HG03571 (cell line): ENCODE data around the gene PEMT.

ENCODE experiments used
- ATAC-seq: cut with Tn5 transposase; IDR thresholded peaks from one replicate; pipeline ENCODE4 v1.9.1; 2021; ENCODE audit not compliant: unreplicated experiment

PEMT gene

GRCh38 chr17:17570798-17571716 lies 20.5 kb downstream of the PEMT start:
- ATAC-seq, result no peak

- no peak for ATAC-seq
Observed at GRCh38 chr17:17570140-17570797, 21.2 kb downstream of the PEMT start.

- no peak for ATAC-seq
Observed at GRCh38 chr17:17569691-17570090, 21.8 kb downstream of the PEMT start.

DNA sequence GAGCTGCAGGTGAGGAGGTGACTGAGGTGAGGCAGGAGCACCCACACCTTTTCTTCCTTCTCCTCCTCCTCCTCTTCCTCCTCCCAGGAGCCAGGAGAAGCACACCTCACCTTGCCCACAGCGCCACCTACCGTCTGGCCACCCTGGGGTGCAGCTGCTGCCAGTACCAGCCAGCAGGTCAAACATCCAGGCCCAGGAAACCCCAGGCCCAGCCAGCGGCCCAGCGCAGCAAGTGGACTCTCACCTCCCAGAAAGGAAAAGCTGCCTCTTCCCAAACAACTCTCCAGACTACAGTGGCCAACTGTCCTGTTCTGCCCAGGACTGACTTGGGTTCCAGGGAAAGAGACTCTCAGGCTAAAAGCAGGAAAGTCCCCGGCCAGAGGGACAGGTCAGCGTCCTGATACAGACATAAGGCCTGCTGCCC lies 22.7 kb downstream of the PEMT start:
- no peak for ATAC-seq

DNA sequence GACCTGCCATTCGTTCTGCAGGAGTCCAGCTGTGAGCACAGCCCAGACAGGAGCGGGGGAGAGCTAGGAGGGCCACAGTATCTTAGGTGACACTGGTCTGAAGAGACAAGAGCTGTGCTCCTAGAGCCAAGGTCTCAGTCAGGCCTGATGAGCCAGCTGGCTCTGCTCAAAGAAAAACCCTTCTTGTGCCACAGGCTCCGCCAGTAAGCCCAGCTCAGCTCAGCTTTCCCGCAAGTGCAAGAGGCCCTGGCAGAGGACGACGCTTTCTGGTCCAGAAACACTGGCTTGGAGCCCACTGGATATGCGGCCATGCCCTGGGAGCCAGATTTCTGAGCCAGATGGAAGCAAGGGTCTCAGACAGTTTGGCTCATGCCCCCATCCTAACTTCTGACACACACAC lies 23.9 kb downstream of the PEMT start:
- no peak for ATAC-seq

GRCh38 chr17:17566896-17567513 lies 24.5 kb downstream of the PEMT start:
- ATAC-seq, result no peak

GRCh38 chr17:17565471-17566339 lies 25.8 kb downstream of the PEMT start:
- no peak for ATAC-seq

GRCh38 chr17:17564896-17565295 lies 26.6 kb downstream of the PEMT start:
- no peak for ATAC-seq

GRCh38 chr17:17564323-17564722 lies 27.2 kb downstream of the PEMT start:
- no peak for ATAC-seq

DNA sequence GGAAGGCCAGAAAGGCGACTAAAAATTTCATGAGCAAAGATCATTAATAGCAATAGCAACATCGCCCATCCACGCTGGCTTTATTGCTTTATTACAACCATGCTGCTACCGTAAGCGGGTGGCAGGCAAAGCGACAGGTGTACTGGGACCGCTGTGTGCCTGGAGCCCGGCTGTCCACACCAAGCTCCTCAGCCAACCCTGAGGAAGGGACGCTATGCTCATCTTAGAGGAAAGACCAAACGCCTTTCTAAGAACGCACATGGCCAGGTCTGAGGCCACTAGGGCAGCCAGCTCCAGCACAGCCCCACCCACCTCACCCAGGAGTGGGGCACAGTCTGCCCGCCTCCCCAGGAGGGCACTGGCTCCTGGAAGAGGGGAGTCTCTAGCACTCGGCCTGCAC lies 28.0 kb downstream of the PEMT start:
- ATAC-seq, result no peak

DNA sequence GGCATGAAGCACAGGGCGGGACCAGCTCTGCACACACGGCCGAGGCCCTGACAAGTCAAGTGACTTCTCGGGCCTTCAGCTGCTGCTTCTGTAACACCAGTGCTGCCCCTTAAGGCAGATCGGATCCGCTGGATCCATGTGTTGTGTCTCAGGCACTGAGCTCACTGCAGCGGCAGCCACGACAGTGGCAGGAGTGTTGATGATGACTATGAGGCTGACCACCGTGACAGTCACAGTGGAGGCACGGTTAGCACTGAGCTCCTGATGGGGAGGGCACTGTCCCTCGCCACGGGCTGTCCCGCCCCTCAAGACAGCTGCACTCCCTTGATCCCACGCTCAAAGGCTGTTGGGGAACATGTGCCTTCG lies 29.4 kb downstream of the PEMT start:
- no peak for ATAC-seq

DNA sequence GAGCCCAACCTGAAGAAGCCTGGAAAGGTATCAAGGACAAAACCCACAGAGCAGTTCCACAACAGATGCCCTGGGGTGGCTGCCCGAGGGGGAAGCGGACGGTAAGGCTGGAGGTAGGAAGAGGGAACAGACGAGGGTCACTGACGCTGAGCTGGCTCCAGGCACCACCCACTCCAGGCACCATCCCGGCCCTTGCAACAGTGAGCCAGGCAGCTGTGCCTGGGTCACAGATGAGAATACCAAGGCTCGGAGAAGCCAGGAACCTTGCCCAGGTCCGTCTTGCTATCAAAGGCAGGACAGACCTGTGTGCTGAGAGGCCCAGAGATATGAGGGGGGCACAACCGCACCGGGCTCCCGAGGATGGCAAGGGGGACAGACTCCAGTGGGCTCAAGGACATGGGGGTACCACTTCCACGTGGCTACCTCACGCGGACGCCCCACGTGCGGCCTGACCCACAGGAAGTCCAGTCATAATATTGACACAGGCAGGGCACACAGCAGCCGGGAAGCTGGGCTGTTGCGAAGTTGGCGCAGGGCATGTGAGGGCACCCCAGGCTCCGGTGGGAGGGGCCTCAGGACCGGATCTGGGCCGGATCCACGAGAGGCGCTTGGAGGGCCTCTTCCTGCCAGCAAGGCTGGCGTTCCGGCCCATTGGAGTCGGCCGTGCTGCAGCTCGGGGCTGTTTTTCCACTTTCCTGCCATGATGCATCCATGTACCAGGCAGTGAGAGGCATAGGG lies 29.9 kb downstream of the PEMT start:
- no peak for ATAC-seq

GRCh38 chr17:17560975-17561374 lies 30.5 kb downstream of the PEMT start:
- no peak for ATAC-seq

GRCh38 chr17:17560167-17560566 lies 31.3 kb downstream of the PEMT start:
- no peak for ATAC-seq

- no peak for ATAC-seq
Observed at GRCh38 chr17:17559164-17559563, 32.3 kb downstream of the PEMT start.

DNA sequence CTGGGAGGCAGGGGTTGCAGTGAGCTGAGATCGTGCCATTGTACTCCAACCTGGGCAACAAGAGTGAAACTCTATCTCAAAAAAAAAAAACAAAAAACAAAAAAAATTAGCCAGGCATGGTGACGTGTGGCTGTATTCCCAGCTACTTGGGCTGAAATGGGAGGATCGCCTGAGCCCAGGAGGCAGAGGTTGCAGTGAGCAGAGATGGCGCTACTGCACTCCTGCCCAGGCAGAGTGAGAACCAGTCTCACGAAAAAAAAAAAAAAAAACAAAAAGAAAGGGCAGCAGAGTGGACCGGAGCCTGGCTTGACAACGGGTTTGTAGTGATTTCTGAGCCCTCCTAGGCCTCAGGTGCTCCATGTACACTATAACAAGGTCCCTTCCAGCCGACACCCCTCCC lies 33.1 kb downstream of the PEMT start:
- ATAC-seq, result no peak

DNA sequence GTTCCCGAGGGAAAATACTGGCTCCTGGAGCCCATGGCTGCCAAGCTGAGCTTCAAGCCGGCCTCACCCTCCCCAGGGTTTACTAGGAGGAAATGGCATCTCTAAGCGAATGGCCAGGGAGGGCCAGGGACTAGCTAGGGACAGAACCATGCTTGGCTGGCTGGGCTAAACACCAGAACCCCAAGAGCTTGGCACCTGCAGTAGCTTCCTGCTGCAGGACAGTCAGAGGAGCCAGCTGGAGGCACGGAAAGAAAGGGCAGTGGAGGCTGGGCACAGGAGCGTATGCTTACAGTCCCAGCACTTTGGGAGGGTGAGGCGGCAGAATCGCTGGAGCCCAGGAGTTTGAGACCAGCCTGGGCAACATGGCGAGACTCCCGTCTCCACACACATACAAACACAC lies 33.7 kb downstream of the PEMT start:
- no peak for ATAC-seq

- ATAC-seq, result no peak
Observed at GRCh38 chr17:17556671-17557070, 34.8 kb downstream of the PEMT start.

DNA sequence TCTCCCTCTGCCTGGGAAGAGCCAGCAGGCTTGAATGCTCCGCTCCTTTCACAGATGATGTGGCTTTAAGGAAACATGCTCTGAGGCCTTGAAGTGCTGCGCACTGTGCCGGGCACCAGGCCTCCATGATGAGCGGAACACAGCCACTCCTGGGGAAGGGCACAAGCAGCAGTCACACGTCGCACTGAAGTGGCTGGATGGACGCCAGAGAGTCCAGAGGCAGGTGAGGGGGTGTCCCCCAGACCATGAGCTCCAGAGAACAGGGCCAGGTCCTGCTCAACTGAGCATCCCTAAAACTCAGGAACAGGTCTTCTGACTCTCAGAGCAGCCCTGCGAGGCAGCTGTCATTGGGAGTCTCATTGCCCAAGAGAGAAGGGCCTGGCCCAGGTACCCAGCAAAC lies 35.6 kb downstream of the PEMT start:
- no peak for ATAC-seq

DNA sequence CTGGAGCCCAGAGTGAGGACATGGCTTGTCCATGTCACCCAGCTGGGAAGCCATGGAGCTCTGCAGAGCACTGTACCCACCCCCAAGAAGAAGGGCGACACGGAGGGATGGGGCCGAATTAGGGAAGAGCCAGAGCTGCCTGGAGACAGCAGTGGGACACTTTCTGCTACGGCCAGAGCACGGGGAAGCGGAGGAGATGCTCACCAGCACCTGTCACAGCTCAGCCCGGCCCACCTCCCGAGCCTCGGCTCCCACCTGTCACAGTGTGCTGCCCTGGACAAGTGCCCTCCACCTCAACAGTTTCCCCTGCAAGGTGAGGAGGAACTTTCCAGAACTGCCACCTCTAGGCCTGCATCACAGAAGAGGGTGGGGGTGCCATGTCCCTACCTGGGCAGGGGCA lies 36.4 kb downstream of the PEMT start:
- ATAC-seq, result no peak
